ENCODE results near the gene ETV3L.
A peak's percentile ranks its signal among the peaks of the same experiment; 100 is the strongest.
"Not testable (repeated sequence)": the region's sequence is repeated elsewhere in the genome, so short reads cannot be mapped to it uniquely, and the experiment has no call there.

The ETV3L gene

DNA sequence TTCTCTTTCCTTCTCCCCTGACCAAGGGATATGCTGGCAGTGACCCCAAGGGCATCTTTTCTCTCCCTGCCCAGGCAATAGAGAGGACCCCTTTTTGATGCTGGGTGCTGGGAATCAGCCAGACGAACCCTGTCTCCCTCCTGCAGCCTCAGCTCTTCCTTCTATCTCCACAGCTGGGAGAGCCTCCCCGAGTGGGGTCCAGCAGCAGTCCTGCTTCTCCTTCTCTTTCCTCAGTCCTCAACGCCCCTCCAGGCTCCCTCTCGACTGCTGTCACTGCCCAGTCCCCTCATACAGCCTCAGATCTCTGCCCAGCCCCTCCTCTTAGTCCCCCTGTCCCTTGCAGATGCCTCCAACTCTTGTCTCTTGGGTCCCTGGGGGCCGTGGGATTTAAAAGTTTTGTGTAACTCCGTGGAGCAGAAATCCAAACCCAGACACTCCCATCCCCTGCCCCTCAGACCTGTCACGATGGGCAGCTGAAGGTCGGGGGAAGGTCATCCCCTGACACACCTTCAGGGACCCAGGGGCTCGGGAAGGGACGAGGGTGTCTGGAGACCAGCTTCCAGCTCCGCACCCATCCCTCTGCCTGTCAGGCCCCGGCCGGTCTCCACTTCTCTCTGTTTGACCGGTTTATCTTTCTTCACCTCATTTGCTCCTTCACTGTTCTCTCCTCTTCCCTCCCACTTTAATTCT, 5.8 kb upstream of the ETV3L start:
- DNase-seq: no peak

GRCh38 chr1:157104598-157105293, 5.1 kb upstream of the ETV3L start:
- DNase-seq: no peak

DNA sequence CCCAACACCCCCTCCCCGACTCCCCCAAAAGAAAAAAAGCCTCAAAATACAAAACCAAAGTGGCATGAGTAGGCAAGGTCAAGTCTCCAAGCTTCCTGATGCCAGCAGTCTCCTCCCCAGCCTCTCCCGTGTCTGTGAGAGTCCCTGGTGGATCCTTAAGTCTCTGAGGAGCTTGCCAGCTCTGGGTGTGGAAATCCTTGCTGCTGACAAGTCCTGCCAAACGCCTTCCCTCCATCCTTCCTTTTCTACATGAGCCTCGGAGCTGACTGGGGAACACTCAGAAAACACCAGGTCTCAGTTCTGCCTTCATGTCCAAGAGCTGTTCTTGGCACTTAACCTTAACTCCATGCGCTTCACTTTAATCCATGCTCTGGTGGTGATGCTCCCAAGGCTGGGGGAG, 3.7 kb upstream of the ETV3L start:
- no peak for DNase-seq

- no peak for DNase-seq
These were observed 1.5 kb upstream of the ETV3L start for GRCh38 chr1:157101149-157101548.

GRCh38 chr1:157098987-157099632, 498 bp downstream of the ETV3L start:
- DNase-seq: not testable (repeated sequence)

DNA sequence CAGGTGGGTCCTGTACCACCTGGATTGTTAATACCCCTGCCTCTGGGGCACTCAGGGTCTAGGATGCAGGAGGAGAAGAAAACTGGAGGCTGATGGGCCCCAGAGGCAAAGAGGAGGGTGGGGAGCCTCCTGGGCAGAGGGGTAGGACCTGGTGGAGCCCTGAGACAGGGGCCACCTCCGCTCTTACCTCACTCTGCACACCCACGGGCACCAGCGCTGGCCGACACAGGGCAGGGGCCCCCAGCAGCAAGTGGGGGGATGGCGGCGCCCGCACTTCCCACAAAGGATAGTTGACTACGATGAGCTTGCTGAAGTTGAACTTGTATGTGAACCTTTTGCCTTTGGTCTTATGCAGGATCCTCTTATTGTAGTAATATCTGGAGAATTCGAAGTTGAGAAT, 1.1 kb downstream of the ETV3L start:
- DNase-seq: no peak

DNA sequence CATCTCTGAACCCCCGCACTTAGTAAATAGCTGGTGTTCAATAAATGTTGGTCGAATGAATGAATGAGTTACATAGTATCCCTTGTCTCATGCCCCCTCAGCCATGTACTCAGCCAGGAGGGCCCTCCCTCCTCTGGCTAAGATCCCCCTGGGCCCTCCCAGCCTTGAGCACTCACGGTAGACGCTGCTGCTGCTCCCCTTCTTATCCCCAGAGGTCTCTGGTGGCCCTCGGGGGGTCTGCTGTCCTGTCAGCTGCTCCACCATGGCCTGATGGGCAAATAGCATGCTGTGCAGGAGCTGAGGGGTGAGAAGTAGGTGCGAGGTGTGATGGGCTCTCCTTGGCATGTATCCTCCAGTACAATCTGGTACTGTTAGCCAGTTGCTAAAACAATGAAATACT, 1.9 kb downstream of the ETV3L start:
- DNase-seq: no peak

DNA sequence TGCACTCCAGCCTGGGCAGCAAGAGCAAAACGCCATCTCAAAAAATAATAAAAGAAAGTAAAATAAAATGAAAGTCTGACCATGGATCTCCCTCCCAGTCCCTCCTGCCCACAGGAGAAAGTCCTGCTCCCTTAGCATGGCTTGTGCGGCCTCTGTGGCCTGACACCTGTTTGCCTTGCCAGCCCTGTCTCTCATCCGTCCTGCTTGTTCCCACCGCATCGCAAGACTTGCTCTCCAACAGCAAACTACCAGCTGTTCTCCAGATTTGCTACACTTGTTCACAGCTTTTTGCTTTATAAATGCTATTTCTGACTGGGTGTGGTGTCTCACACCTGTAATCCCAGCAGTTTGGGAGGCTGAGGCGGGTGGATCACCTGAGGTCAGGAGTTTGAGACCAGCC, 2.7 kb downstream of the ETV3L start:
- no peak for DNase-seq

- no peak for DNase-seq
These were observed 4.1 kb downstream of the ETV3L start for GRCh38 chr1:157095551-157095950.

DNA sequence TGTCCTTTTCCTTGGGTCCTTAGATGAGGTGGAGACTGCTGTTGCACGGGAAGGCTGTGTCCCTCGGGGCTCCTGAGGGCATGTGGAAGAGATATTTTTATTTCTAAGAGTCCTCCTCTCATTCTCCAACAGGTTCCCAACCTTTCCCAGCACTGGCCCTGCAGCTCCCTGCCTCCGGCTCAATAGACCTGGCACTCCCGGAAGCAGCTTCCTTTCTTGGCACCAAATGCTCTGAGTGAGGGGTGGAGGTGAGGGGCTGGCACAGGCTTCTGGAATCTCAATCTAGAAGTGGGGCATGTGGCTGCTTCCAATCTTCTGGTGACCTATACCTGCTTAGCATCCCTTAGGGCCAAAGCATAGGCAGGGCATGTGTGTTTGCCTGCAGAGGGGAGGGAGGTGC, 4.5 kb downstream of the ETV3L start:
- DNase-seq: no peak

- DNase-seq: no peak
These were observed 6.8 kb downstream of the ETV3L start for GRCh38 chr1:157092831-157093230.

DNA sequence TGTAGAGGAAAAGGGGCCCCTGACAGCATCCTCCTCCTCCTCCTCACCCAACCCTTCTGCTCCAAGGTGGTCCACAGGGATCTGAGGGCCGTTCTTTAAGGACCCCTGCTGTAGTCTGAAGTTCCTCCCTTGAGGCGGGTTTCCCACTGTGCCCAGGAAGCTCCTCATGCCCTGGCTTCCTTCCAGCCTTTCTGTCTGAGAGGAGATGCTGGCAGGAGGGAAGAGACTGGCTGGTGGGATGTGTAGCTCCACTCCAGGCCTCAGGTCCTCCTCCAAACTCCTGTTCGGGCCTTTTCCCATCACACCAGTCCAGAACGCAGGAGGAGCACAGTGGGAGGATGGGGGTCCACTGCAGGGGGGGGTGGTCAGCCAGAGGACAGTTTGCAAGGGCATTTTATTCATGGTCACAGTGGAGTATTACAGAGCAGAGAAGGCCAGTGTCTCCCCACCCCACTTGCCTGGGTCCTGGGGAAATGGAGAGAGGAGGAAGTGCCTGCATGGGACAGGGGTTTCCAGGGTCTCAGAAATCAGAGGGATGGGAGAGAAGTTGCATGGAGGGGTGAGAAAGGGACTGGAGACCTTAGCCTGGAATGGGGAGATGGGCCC, 7.8 kb downstream of the ETV3L start:
- no peak for DNase-seq

- no peak for DNase-seq
These were observed 8.4 kb downstream of the ETV3L start for GRCh38 chr1:157091186-157091585.

DNA sequence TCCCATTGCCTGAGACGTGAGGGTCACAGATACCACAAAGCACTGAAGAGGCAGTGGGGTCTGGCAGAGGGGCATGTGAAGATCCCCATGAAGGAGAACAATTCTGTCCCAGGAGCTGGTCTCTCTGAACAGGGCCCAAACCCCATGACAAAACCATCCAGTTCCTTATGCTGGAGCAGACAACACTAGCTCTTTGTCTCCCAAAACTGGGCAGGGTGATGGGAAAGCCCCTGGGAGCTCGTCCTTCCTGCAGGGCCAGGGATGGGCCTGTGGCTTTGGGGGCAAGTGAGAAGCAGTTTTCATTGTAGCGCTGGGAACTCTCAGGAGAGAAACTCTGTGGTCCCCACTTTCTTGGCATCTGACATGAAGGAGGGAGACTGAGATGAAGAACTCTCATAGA, 8.8 kb downstream of the ETV3L start:
- no peak for DNase-seq

- peak; percentile 70 for DNase-seq
These were observed 9.4 kb downstream of the ETV3L start for GRCh38 chr1:157090196-157090647.

DNA sequence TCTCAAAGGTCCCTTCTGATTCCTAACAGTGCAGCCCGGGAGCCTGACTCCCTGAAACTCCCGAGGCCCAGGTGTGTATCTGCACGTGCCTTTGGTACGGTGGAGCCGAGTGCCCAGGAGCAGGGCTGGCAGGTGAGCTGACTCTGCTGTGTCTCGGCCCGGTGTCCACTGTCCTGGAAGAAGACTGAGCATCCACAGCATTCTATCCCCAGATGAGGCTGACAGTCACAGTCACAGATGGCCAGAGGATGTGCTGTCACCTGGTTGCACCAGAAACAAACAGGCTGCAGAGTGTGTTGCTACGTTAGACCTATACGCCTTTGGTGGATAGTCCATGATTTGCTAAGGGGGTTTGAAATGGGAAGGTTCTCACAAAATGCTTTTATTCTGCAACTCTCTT, 9.8 kb downstream of the ETV3L start:
- DNase-seq: no peak

- DNase-seq: no peak
These were observed 11.0 kb downstream of the ETV3L start for GRCh38 chr1:157088607-157089006.

GRCh38 chr1:157087030-157087429, 12.6 kb downstream of the ETV3L start:
- no peak for DNase-seq

DNA sequence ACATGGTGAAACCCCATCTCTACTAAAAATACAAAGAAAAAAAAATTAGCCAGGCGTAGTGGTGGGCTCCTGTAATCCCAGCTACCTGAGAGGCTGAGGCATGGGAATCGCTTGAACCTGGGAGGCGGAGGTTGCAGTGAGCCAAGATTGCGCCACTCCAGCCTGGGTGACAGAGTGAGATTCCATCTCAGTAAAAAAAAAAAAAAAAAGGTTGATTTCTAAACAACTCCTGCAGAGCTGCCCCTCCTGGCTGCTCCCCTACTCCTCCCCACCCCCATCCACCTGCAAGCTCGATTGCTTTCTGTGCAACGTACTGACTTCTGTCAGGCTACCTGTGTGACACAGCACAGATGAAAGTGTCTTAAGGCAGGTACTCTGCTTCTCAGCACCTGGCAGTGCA, 13.3 kb downstream of the ETV3L start:
- no peak for DNase-seq

GRCh38 chr1:157085421-157085820, 14.2 kb downstream of the ETV3L start:
- DNase-seq: no peak

DNA sequence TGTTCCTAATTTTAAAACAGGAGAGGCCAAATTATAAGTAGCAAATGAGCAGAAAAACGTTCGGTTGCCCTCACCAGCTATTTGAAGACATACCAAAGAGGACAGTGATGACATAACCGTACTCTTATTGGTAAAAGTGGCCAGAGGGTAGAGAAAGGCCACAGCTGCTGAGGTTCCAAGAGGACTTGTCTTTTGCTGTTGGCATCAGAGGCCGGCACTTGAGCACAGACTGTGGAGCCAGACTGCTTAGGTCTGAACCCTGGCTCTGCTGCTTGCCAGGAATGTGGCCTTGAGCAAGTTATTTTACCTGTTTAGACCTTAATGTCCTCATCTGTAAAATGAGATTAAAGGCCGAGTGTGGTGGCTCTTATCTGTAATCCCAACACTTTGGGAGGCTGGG, 14.9 kb downstream of the ETV3L start:
- no peak for DNase-seq

DNA sequence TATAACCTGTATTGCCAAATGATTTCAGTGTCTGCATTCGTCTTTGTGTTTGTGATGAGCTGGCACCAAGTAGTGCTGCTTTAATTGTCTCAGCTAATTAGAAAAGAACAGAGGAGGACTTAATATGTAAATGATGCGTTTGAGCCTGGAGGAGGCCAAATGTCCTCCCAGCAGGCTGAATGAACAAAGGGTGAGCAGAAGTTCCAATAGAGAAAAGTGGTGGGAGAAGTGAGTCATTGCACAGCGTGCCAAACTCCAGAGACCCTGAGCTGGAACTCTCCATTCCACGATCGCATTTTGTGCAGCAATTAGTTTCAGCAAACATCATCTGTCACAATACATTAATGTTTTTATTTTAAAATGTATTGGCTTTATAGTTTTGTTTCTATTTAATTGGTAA, 17.9 kb downstream of the ETV3L start:
- no peak for DNase-seq

GRCh38 chr1:157080714-157081113, 18.9 kb downstream of the ETV3L start:
- DNase-seq: no peak
